Caki2 (cell line): ENCODE results near the gene SCTR. TPM values are rescaled to one million over a fixed set of nuclear protein-coding genes. Genes with fewer than 3 reads are reported as not detected.

Experiments used
- DNase-seq: peaks from one replicate; pipeline ENCODE4 v3.0.0-alpha.2; 2015; ENCODE audit warnings: low read depth
- in situ Hi-C: cut with HindIII; loops from 2 replicates; pipeline ENCODE4 v1.10.0; 2016; ENCODE audit warnings: low sequenced_read_pairs, low pct_unique_long_range_greater_than_20kb, mixed read lengths
- total RNA-seq: library from RNA; depleted of rRNA; stranded (reverse); fragments of >200 nt; shearing (Covaris generic); gene quantifications from 2 replicates; pipeline ENCODE4 v1.2.3, GENCODE V29; 2014; ENCODE audit warnings: low replicate concordance

SCTR gene
- total RNA-seq, 1 experiment from 2014 or later = not detected

GRCh38 chr2:119480718-119481142 is 43.6 kb downstream of the SCTR start:
- in situ Hi-C loops = no loop called here
- no peak for DNase-seq

GRCh38 chr2:119480184-119480583 is 44.1 kb downstream of the SCTR start:
- DNase-seq = no peak
- in situ Hi-C loops = no loop called here

- no peak for DNase-seq
- in situ Hi-C loops = loop anchor here (10.0 kb wide), 1 partner anchor 74 kb away; no protein-coding TSS in a partner anchor
Observed at GRCh38 chr2:119478978-119479295, 45.3 kb downstream of the SCTR start.

- DNase-seq = no peak
- in situ Hi-C loops = loop anchor here (10.0 kb wide), 1 partner anchor 74 kb away; no protein-coding TSS in a partner anchor
Observed at GRCh38 chr2:119478188-119478977, 45.9 kb downstream of the SCTR start.

GRCh38 chr2:119477113-119477505 is 47.2 kb downstream of the SCTR start:
- DNase-seq = no peak
- in situ Hi-C loops = loop anchor here (10.0 kb wide), 1 partner anchor 72 kb away; no protein-coding TSS in a partner anchor

GRCh38 chr2:119476301-119477112 is 47.8 kb downstream of the SCTR start:
- in situ Hi-C loops = loop anchor here (10.0 kb wide), 1 partner anchor 72 kb away; no protein-coding TSS in a partner anchor
- peak; percentile 72 for DNase-seq

- in situ Hi-C loops = loop anchor here (10.0 kb wide), 1 partner anchor 71 kb away; no protein-coding TSS in a partner anchor
- DNase-seq = no peak
Observed at GRCh38 chr2:119475857-119476244, 48.4 kb downstream of the SCTR start.

- in situ Hi-C loops = loop anchor here (10.0 kb wide), 1 partner anchor 71 kb away; no protein-coding TSS in a partner anchor
Observed at GRCh38 chr2:119475225-119475856, 48.9 kb downstream of the SCTR start.

GRCh38 chr2:119474371-119475224 is 49.7 kb downstream of the SCTR start:
- in situ Hi-C loops = loop anchor here (10.0 kb wide), 1 partner anchor 70 kb away; no protein-coding TSS in a partner anchor

More at GRCh38 chr2:119475225-119475856, 48.9 kb downstream of the SCTR start:
- no peak for DNase-seq

GRCh38 chr2:119473621-119474370 is 50.5 kb downstream of the SCTR start:
- in situ Hi-C loops = loop anchor here (10.0 kb wide), 1 partner anchor 69 kb away; no protein-coding TSS in a partner anchor
- DNase-seq = no peak

More at GRCh38 chr2:119474371-119475224, 49.7 kb downstream of the SCTR start:
- DNase-seq = no peak

GRCh38 chr2:119472749-119473148 is 51.5 kb downstream of the SCTR start:
- in situ Hi-C loops = loop anchor here (10.0 kb wide), 1 partner anchor 68 kb away; no protein-coding TSS in a partner anchor
- DNase-seq = no peak

- in situ Hi-C loops = loop anchor here (10.0 kb wide), 1 partner anchor 65 kb away; no protein-coding TSS in a partner anchor
- no peak for DNase-seq
Observed at GRCh38 chr2:119469661-119470297, 54.5 kb downstream of the SCTR start.

GRCh38 chr2:119469131-119469530 is 55.2 kb downstream of the SCTR start:
- in situ Hi-C loops = no loop called here
- DNase-seq = no peak

- in situ Hi-C loops = no loop called here
- DNase-seq = peak; percentile 24
Observed at GRCh38 chr2:119468154-119468955, 55.9 kb downstream of the SCTR start.

GRCh38 chr2:119466373-119466772 is 57.9 kb downstream of the SCTR start:
- DNase-seq = no peak
- in situ Hi-C loops = no loop called here

GRCh38 chr2:119465687-119466086 is 58.6 kb downstream of the SCTR start:
- in situ Hi-C loops = no loop called here
- DNase-seq = no peak
